ENCODE results near the gene DHRS3. TPM values are rescaled to one million over a fixed set of nuclear protein-coding genes. Genes with fewer than 3 reads are reported as not detected.
"Not testable (repeated sequence)": the region's sequence is repeated elsewhere in the genome, so short reads cannot be mapped to it uniquely, and the experiment has no call there.

The DHRS3 gene
- total RNA-seq, 6 experiments from 2014 or later: 6.0 to 29.1 (median 27.1) TPM

DNA sequence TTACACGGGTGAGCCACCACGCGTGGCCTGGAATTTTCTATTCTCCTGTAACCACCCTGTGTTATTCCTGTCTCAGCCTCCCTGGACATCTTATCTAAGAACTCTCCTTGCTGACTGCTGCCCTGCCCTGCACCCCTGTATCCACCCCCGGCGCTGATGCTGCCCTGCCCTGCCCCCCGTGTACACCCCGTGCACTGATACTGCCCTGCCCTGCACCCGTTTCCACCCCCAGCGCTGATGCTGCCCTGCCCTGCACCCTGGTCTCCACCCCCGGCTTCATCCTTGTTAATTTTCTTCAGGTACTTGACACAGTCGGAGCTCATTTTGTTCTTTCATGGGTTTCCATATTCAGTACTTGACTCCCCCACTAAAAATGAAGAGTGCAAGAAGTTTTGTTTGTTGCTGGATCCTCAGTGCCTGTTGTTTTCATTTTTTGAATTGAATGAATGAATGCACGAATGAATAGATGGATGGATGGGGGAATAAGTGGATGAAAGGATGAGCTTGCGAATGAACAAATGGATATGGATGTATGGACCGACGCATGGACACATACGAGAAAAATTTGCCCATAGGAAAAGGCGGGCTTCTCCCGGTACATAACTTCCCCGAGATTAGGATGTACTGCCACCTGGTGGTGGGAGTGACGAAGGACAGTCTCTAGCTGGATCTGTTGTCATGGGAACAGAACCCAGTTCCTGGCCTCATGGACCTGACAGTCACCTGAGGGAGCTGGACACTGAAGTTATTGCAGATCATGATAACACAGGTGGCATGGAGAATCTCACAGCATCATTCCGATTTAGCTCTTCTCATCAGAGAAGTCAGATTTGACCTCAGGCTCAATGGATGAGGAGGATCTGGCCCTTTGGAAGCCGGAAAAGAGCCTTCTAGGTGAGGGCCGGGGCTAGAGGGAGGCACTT is 40.8 kb upstream of the DHRS3 start:
- Mint-ChIP-seq H3K9me3 (no peaks in the 10 kb centered on the region), H3K36me3 (ENCODE audit: low read depth) (no peaks in the 10 kb centered on the region), H3K27me3 (ENCODE audit: insufficient read depth) (peaks cover 19% of the 10 kb centered on the region), H3K27ac (no peak overlapping the region), H3K4me3 (peak overlapping the region; percentile 38; the same call in 1 of the 2 replicates), H3K4me1 (ENCODE audit: low read depth) (peaks cover 6% of the 10 kb centered on the region; the same call in 1 of the 2 replicates)
- DNase-seq: peak; percentile 70
- TF ChIP-seq, protein P1, sequence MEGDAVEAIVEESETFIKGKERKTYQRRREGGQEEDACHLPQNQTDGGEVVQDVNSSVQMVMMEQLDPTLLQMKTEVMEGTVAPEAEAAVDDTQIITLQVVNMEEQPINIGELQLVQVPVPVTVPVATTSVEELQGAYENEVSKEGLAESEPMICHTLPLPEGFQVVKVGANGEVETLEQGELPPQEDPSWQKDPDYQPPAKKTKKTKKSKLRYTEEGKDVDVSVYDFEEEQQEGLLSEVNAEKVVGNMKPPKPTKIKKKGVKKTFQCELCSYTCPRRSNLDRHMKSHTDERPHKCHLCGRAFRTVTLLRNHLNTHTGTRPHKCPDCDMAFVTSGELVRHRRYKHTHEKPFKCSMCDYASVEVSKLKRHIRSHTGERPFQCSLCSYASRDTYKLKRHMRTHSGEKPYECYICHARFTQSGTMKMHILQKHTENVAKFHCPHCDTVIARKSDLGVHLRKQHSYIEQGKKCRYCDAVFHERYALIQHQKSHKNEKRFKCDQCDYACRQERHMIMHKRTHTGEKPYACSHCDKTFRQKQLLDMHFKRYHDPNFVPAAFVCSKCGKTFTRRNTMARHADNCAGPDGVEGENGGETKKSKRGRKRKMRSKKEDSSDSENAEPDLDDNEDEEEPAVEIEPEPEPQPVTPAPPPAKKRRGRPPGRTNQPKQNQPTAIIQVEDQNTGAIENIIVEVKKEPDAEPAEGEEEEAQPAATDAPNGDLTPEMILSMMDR (IDR thresholded peaks at IDR 0.05): peak; percentile 99

DNA sequence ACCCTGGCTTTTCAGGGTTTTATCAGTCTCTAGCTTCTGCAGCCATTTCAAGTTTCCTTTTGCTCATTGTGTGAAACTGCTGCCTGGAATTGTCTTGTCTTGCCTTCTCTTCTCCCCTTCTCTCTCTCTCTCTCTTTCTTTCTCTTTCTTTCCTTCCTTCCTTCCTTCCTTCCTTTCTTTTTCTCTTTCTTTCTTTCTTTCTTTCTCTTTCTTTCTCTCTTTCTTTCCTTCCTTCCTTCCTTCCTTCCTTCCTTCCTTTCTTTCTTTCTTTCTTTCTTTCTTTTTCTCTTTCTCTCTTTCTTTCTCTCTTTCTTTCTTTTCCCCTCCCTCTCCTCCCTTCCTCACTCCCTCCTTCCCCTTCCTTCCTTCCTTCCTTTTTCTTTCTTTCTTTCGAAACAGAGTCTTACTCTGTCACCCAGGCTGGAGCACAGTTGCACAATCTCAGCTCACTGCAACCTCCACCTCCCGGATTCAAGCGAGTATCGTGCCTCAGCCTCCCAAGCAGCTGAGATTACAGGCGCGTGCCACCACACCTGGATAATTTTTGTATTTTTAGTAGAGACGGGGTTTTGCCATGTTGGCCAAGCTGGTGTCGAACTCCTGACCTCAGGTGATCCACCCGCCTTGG is 40.0 kb upstream of the DHRS3 start:
- DNase-seq; H3K4me1 Mint-ChIP-seq (ENCODE audit: low read depth); H3K27ac Mint-ChIP-seq; H3K36me3 Mint-ChIP-seq (ENCODE audit: low read depth); H3K4me3 Mint-ChIP-seq; H3K9me3 Mint-ChIP-seq: not testable (repeated sequence)
- peaks cover 21% of the 10 kb centered on the region for H3K27me3 Mint-ChIP-seq (ENCODE audit: insufficient read depth)

DNA sequence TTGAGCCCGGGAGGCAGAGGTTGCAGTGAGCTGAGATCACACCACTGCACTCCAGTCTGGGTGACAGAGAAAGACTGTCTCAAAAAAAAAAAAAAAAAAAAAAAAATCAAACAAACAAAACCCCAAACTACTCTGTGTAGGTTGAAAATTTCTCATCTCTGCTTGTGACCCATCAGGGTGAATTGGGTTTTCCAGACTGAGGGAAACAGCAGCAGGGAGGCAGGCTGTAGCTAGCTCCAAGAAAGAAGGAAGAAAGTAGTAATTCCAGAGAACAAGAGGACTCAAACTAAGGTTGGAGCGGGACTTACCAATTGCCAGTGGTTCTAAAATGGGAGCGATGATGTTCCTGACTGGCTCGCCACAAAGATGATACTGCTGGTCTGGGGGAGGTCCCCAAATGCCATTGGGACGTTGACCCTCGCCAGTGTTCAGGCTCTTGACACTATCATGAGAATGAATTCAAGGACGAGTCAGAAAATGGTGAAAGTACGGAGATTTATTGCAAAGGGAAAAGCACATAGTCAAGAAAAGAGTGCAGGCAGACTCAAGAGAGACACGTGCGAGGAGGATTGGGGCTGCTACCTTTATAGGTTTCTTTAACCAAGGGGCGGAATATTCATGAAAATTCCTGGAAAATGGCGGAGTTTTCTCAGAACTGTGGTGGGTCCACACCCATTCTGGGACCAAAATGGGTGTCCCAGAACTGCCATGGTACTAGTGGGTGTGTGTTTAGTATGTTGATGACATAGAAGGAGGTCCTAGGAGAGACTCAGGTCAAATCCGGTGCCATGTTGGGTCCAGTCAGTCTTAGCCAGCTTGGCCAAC is 39.3 kb upstream of the DHRS3 start:
- Mint-ChIP-seq H3K9me3 (no peaks in the 10 kb centered on the region), H3K27me3 (ENCODE audit: insufficient read depth) (peaks cover 24% of the 10 kb centered on the region), H3K4me3 (no peak overlapping the region), H3K27ac (no peak overlapping the region), H3K36me3 (ENCODE audit: low read depth) (no peaks in the 10 kb centered on the region), H3K4me1 (ENCODE audit: low read depth) (peaks cover 6% of the 10 kb centered on the region; the same call in 1 of the 2 replicates)
- DNase-seq: no peak
- TF ChIP-seq, protein P1 (IDR thresholded peaks at IDR 0.05): no peak

DNA sequence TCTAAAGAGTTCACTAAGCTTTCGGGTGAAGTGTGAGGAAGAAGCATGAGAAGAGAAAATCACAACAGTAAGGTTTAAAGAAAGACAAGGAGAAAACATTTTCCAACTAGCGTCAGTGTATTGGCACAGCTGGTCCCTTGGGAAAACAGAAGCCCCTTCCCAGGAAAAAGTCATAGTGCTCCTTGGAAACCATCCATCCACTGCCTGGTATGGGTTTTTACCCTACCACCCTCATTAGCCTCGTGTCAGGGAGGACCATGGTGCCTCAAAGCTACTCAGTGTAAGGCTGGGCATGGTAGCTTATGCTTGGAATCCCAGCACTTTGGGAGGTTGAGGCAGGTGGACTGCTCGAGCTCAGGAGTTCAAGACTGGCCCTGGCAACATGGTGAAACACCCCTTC is 38.6 kb upstream of the DHRS3 start:
- DNase-seq: no peak
- peaks cover 6% of the 10 kb centered on the region; the same call in 1 of the 2 replicates for H3K4me1 Mint-ChIP-seq (ENCODE audit: low read depth)
- no peaks in the 10 kb centered on the region for H3K36me3 Mint-ChIP-seq (ENCODE audit: low read depth)
- TF ChIP-seq, protein P1 (IDR thresholded peaks at IDR 0.05): no peak
- H3K9me3 Mint-ChIP-seq: no peaks in the 10 kb centered on the region
- H3K27me3 Mint-ChIP-seq (ENCODE audit: insufficient read depth): peaks cover 23% of the 10 kb centered on the region
- no peak overlapping the region for H3K4me3 Mint-ChIP-seq
- H3K27ac Mint-ChIP-seq: no peak overlapping the region

DNA sequence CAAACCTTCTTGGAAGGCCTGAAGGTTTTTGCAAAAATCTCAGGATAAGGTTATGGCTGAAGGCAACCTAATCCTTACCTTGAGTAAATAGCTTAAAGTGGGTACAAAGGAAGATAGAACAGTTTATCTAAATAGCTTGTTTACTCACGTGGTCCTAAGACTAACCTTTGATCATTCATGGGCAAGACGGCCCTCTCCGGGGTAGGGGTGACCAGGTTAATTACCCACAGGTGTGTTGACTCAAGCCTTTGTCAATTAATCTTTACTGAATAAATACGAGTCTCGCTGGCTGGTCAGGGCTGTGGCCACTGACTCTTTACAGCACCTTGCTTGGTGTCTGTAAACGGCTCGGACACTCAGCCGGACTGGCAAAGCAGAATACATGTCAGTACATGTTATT is 36.6 kb upstream of the DHRS3 start:
- TF ChIP-seq, protein P1 (IDR thresholded peaks at IDR 0.05): no peak
- H3K27ac Mint-ChIP-seq: no peak overlapping the region
- no peaks in the 10 kb centered on the region for H3K36me3 Mint-ChIP-seq (ENCODE audit: low read depth)
- no peak for DNase-seq
- no peak overlapping the region for H3K4me3 Mint-ChIP-seq
- peaks cover 24% of the 10 kb centered on the region for H3K27me3 Mint-ChIP-seq (ENCODE audit: insufficient read depth)
- no peaks in the 10 kb centered on the region for H3K9me3 Mint-ChIP-seq
- peaks cover 14% of the 10 kb centered on the region for H3K4me1 Mint-ChIP-seq (ENCODE audit: low read depth)
